Endothelial cell of umbilical vein (primary cell): ENCODE measurements around the gene HES1. TPM values are rescaled to one million over a fixed set of nuclear protein-coding genes. Genes with fewer than 3 reads are reported as not detected.

ENCODE experiments used
- BruUV-seq: library from RNA; stranded (reverse); fragments of 400-500 nt; replicated peaks from 2 replicates; lab custom pipeline; 2021; lab: Mats Ljungman, UMichigan
- CTCF ChIA-PET: fragments of 300-600, 350-600 bp; sonication (Branson Sonifier 250); formaldehyde crosslinking; loops from one replicate; lab custom pipeline; 2021; ENCODE audit warnings: antibody characterized with exemption, inconsistent platforms; lab: Charles Lee
- POLR2A ChIA-PET: fragments of 300-600, 350-600 bp; sonication (Branson Sonifier 250); formaldehyde crosslinking; loops from one replicate; lab custom pipeline; 2021; ENCODE audit warnings: antibody characterized with exemption, inconsistent platforms; lab: Charles Lee
- DNase-seq: peaks from one replicate; pipeline ENCODE4 v3.0.0-alpha.2; 2011; ENCODE audit warnings: low read depth, low spot score
- FAIRE-seq: peaks from 2 replicates; lab custom pipeline; 2011; peaks lifted over from hg19 to GRCh38; lab: Jason Lieb, UNC
- H2AFZ ChIP-seq: 2 replicates; pipeline ENCODE4 v1.6.0; 2012; ENCODE audit warnings: low read depth, low read length, control low read depth, inconsistent platforms
- H3K27ac ChIP-seq: 2 replicates; pipeline ENCODE4 v1.5.1; 2011; ENCODE audit warnings: low read depth, mild to moderate bottlenecking, control low read depth, low read length, moderate library complexity; ENCODE audit not compliant: insufficient read depth
- H3K27me3 ChIP-seq, 2 experiments: 2 replicates each; pipeline versions ENCODE4 v1.6.0 to v1.6.1; 2011; ENCODE audit warnings: low read length in 2 of 2, mixed read lengths in 1 of 2; ENCODE audit not compliant: control insufficient read depth in 2 of 2, insufficient read depth in 2 of 2
- H3K36me3 ChIP-seq, 2 experiments: 2 replicates in 1 of 2; 3 replicates in 1 of 2; pipeline ENCODE4 v1.5.1; 2011; ENCODE audit warnings: low read length in 2 of 2, mild to moderate bottlenecking in 1 of 2, moderate library complexity in 1 of 2; ENCODE audit not compliant: control insufficient read depth in 2 of 2, insufficient read depth in 2 of 2; ENCODE audit errors: extremely low read depth in 1 of 2
- H3K4me1 ChIP-seq: 3 replicates; pipeline ENCODE4 v1.5.1; 2011; ENCODE audit warnings: mild to moderate bottlenecking, low read length; ENCODE audit not compliant: control insufficient read depth, insufficient read depth; ENCODE audit errors: extremely low read depth
- H3K4me2 ChIP-seq: 2 replicates; pipeline ENCODE4 v1.6.1; 2011; ENCODE audit warnings: low read length, control low read depth, mixed read lengths; ENCODE audit not compliant: insufficient read depth
- H3K4me3 ChIP-seq, 3 experiments: fragments of 200-600 bp in 1 of 3; sonication (generic), shearing (Covaris generic) in 1 of 3; replicated peaks in 1 of 3; 2 replicates each; pipeline ENCODE4 v1.5.1; 2011 to 2016; ENCODE audit warnings: control low read depth in 3 of 3, low read length in 3 of 3, mild to moderate bottlenecking in 2 of 3, inconsistent platforms in 1 of 3, low read depth in 1 of 3, moderate library complexity in 1 of 3; ENCODE audit not compliant: insufficient read depth in 1 of 3
- H3K79me2 ChIP-seq: 2 replicates; pipeline ENCODE4 v1.6.0; 2012; ENCODE audit warnings: low read length, inconsistent platforms; ENCODE audit not compliant: control insufficient read depth, insufficient read depth
- H3K9ac ChIP-seq: replicated peaks from 2 replicates; pipeline ENCODE3; 2011; ENCODE audit warnings: low read length, control low read depth; ENCODE audit not compliant: insufficient read depth; ENCODE audit errors: extremely low read depth
- H3K9me1 ChIP-seq: replicated peaks from 3 replicates; pipeline ENCODE4 v1.6.0; 2011; ENCODE audit warnings: mild to moderate bottlenecking, low read length; ENCODE audit not compliant: control insufficient read depth, insufficient read depth; ENCODE audit errors: extremely low read depth
- H3K9me3 ChIP-seq: replicated peaks from 2 replicates; pipeline ENCODE4 v1.5.1; 2012; ENCODE audit warnings: low read length, inconsistent platforms; ENCODE audit not compliant: control insufficient read depth, insufficient read depth
- H4K20me1 ChIP-seq: replicated peaks from 2 replicates; pipeline ENCODE3; 2011; ENCODE audit warnings: mild to moderate bottlenecking, low read length; ENCODE audit not compliant: control insufficient read depth, insufficient read depth; ENCODE audit errors: extremely low read depth
- CTCF ChIP-seq, 2 donors: IDR thresholded peaks; 1 replicate in 1 of 2; 2 replicates in 1 of 2; pipeline ENCODE4 v1.5.1; 2011; ENCODE audit warnings: low read length in 2 of 2, mild to moderate bottlenecking in 2 of 2, moderate library complexity in 2 of 2, control low read depth in 1 of 2, inconsistent platforms in 1 of 2, low read depth in 1 of 2; ENCODE audit not compliant: insufficient read depth in 1 of 2; ENCODE audit errors: extremely low read depth in 1 of 2
- EZH2 ChIP-seq: IDR thresholded peaks from 2 replicates; pipeline ENCODE4 v1.6.1; 2012; ENCODE audit warnings: borderline replicate concordance, low read depth, mild to moderate bottlenecking, moderate library complexity, low read length, inconsistent platforms; ENCODE audit not compliant: severe bottlenecking
- FOS ChIP-seq: IDR thresholded peaks from 2 replicates; pipeline ENCODE4 v1.6.1; 2011; ENCODE audit warnings: mild to moderate bottlenecking, low read length, moderate library complexity, borderline replicate concordance; ENCODE audit not compliant: insufficient read depth
- GATA2 ChIP-seq: IDR thresholded peaks from 2 replicates; pipeline ENCODE4 v1.7.0; 2011; ENCODE audit warnings: low read depth, mild to moderate bottlenecking, moderate library complexity, mixed read lengths, low read length; ENCODE audit not compliant: insufficient read length, insufficient read depth
- JUN ChIP-seq: IDR thresholded peaks from 2 replicates; pipeline ENCODE4 v1.6.1; 2011; ENCODE audit warnings: borderline replicate concordance, low read depth; ENCODE audit not compliant: insufficient read length, insufficient read depth
- MAX ChIP-seq: IDR thresholded peaks from 2 replicates; pipeline ENCODE4 v1.6.1; 2011; ENCODE audit not compliant: insufficient read depth, insufficient read length
- MYC ChIP-seq: IDR thresholded peaks from one replicate; pipeline ENCODE4 v1.6.1; 2011; ENCODE audit warnings: mild to moderate bottlenecking, low read depth, low read length
- POLR2A ChIP-seq: IDR thresholded peaks from 2 replicates; pipeline ENCODE4 v1.6.1; 2012; ENCODE audit warnings: low read depth, mild to moderate bottlenecking, control low read depth, low read length
- POLR2AphosphoS5 ChIP-seq: IDR thresholded peaks from 2 replicates; pipeline ENCODE4 v1.6.1; 2012; ENCODE audit warnings: low read depth, mild to moderate bottlenecking, control low read depth, low read length, moderate library complexity; ENCODE audit not compliant: insufficient read depth
- dilution Hi-C: fragments of 300-500 bp; cut with MboI; formaldehyde crosslinking; loops from one replicate; pipeline ENCODE4 v1.15.0; 2019; ENCODE audit warnings: low sequenced_read_pairs; ENCODE audit not compliant: extremely low pct_ligation_motif_present
- intact Hi-C: fragments of 100-400 bp; cut with micrococcal nuclease; formaldehyde crosslinking; loops from one replicate; pipeline ENCODE4 v1.10.0; 2022
- polyA plus RNA-seq, 4 experiments: library from polyadenylated mRNA; depleted of rRNA in 3 of 4; stranded (reverse) in 3 of 4; unstranded in 1 of 4; fragments of >200 nt; gene quantifications; 2 replicates each; pipeline versions ENCODE4 v1.2.1 to v1.2.3, GENCODE V29; 2011 to 2012; ENCODE audit warnings: missing spikeins in 1 of 4
- total RNA-seq: library from RNA; stranded (reverse); gene quantifications from 2 replicates; pipeline ENCODE4 v1.2.3, GENCODE V29; 2021

Gene HES1
- total and polyA plus RNA-seq, 2 donors (not counting 3 experiments of a cell fraction or from before 2014, with no cell fraction given), result 42.0 to 210 TPM

GRCh38 chr3:194086388-194087075 lies 49.4 kb upstream of the HES1 start:
- H3K9me1 ChIP-seq, result no peaks in the 10 kb centered on the region
- H3K27me3 ChIP-seq, result no peaks in the 10 kb centered on the region
- no TSS peak for BruUV-seq
- H3K4me1 ChIP-seq, result peaks cover 26% of the 10 kb centered on the region
- no peaks in the 10 kb centered on the region for H4K20me1 ChIP-seq
- intact Hi-C loops, result loop anchor here (5.0 kb wide), 1 partner anchor 231 kb away; no protein-coding TSS in a partner anchor
- H3K9ac ChIP-seq, result no peak overlapping the region
- CTCF ChIA-PET, result interaction anchor here (1.8 to 3.2 kb wide), 4 partner anchors 16 to 229 kb away, joined by 4 to 9 read pairs (median 7); no protein-coding TSS in a partner anchor
- H3K27ac ChIP-seq, result no peak overlapping the region
- no peaks in the 10 kb centered on the region for H3K36me3 ChIP-seq
- POLR2A ChIA-PET, result no interaction called here
- dilution Hi-C loops, result no loop called here
- H3K79me2 ChIP-seq, result no peaks in the 10 kb centered on the region
- H3K9me3 ChIP-seq, result no peaks in the 10 kb centered on the region
- DNase-seq (peak; percentile 84), FAIRE-seq (peak; percentile 78)
- TF ChIP-seq POLR2AphosphoS5 (no peak), GATA2 (no peak), CTCF (IDR thresholded peaks at IDR 0.05; ENCODE audit: extremely low read depth in 1 of 2, insufficient read depth in 1 of 2, low read depth in 1 of 2, low read length in 2 of 2) (no peak), POLR2A (no peak), JUN (no peak), MAX (no peak), MYC (no peak), FOS (no peak), EZH2 (no peak)
- no peak overlapping the region for H3K4me2 ChIP-seq
- H3K4me3 ChIP-seq, result no peak overlapping the region
- H2AFZ ChIP-seq, result peak overlapping the region; percentile 90
